Parathyroid adenoma (tissue), 2 donors: Measurements from ENCODE around the gene ZP1.

Experiments used
- H2AFZ ChIP-seq: fragments of 300-600 bp; sonication (generic); one replicate; pipeline ENCODE4 v1.7.0; 2017; ENCODE audit warnings: antibody characterized with exemption, mild to moderate bottlenecking
- H3K27ac ChIP-seq: fragments of 300-600 bp; sonication (generic); one replicate; pipeline ENCODE4 v1.7.0; 2017
- H3K27me3 ChIP-seq: fragments of 300-600 bp; sonication (generic); one replicate; pipeline ENCODE4 v1.7.0; 2017; ENCODE audit warnings: low read length; ENCODE audit not compliant: control insufficient read depth, insufficient read depth
- H3K36me3 ChIP-seq: fragments of 300-600 bp; sonication (generic); one replicate; pipeline ENCODE4 v1.7.0; 2017; ENCODE audit warnings: low read length; ENCODE audit not compliant: control insufficient read depth, insufficient read depth
- H3K4me1 ChIP-seq: fragments of 300-600 bp; sonication (generic); one replicate; pipeline ENCODE4 v1.7.0; 2017; ENCODE audit warnings: control low read depth
- H3K4me2 ChIP-seq: fragments of 300-600 bp; sonication (generic); one replicate; pipeline ENCODE4 v1.7.0; 2017; ENCODE audit warnings: low read length
- H3K4me3 ChIP-seq: fragments of 300-600 bp; sonication (generic); one replicate; pipeline ENCODE4 v1.7.0; 2017; ENCODE audit warnings: low read depth, low read length
- H3K79me2 ChIP-seq: fragments of 300-600 bp; sonication (generic); one replicate; pipeline ENCODE4 v1.7.0; 2017; ENCODE audit warnings: control low read depth
- H3K9ac ChIP-seq: fragments of 300-600 bp; sonication (generic); one replicate; pipeline ENCODE4 v1.7.0; 2017; ENCODE audit warnings: mild to moderate bottlenecking
- H3K9me3 ChIP-seq: fragments of 300-600 bp; sonication (generic); one replicate; pipeline ENCODE4 v1.7.0; 2017; ENCODE audit warnings: low read length; ENCODE audit not compliant: control insufficient read depth
- CTCF ChIP-seq: fragments of 300-600 bp; sonication (generic); IDR thresholded peaks from one replicate; pipeline ENCODE4 v1.7.0; 2017; ENCODE audit warnings: antibody characterized with exemption, mild to moderate bottlenecking
- donor health status: primary hyperparathyroidism.

Gene ZP1

GRCh38 chr11:60825118-60825517, 42.2 kb upstream of the ZP1 start:
- Histone ChIP-seq H3K9me3 (no peaks in the 10 kb centered on the region), H2AFZ (no peak overlapping the region), H3K4me1 (peaks cover 9% of the 10 kb centered on the region), H3K4me3 (no peak overlapping the region), H3K27me3 (no peaks in the 10 kb centered on the region), H3K27ac (peak overlapping the region; percentile 24), H3K4me2 (no peak overlapping the region), H3K9ac (no peak overlapping the region), H3K36me3 (no peaks in the 10 kb centered on the region), H3K79me2 (peaks cover 2% of the 10 kb centered on the region)
- TF ChIP-seq CTCF, result no peak

GRCh38 chr11:60825790-60826189, 41.6 kb upstream of the ZP1 start:
- Histone ChIP-seq H3K9ac (no peak overlapping the region), H3K27me3 (no peaks in the 10 kb centered on the region), H3K4me1 (peaks cover 12% of the 10 kb centered on the region), H3K4me3 (no peak overlapping the region), H3K9me3 (no peaks in the 10 kb centered on the region), H2AFZ (no peak overlapping the region), H3K36me3 (no peaks in the 10 kb centered on the region), H3K27ac (peak overlapping the region; percentile 24), H3K79me2 (peaks cover 2% of the 10 kb centered on the region), H3K4me2 (no peak overlapping the region)
- no peak for TF ChIP-seq CTCF

GRCh38 chr11:60830478-60831142, 36.7 kb upstream of the ZP1 start:
- Histone ChIP-seq H3K27me3 (no peaks in the 10 kb centered on the region), H3K4me3 (peak overlapping the region; percentile 27), H3K9ac (no peak overlapping the region), H3K4me1 (peaks cover 45% of the 10 kb centered on the region), H3K27ac (peak overlapping the region; percentile 100), H3K79me2 (peaks cover 2% of the 10 kb centered on the region), H3K9me3 (no peaks in the 10 kb centered on the region), H3K4me2 (no peak overlapping the region), H3K36me3 (peaks cover 1% of the 10 kb centered on the region), H2AFZ (peak overlapping the region; percentile 11)
- TF ChIP-seq CTCF, result no peak

- peak overlapping the region; percentile 27 for H3K4me3 ChIP-seq
- H3K79me2 ChIP-seq, result peaks cover 2% of the 10 kb centered on the region
- peak overlapping the region; percentile 11 for H2AFZ ChIP-seq
- TF ChIP-seq CTCF, result peak; percentile 87
- no peak overlapping the region for H3K4me2 ChIP-seq
- peaks cover 47% of the 10 kb centered on the region for H3K4me1 ChIP-seq
- no peaks in the 10 kb centered on the region for H3K27me3 ChIP-seq
- H3K36me3 ChIP-seq, result peaks cover 2% of the 10 kb centered on the region
- H3K27ac ChIP-seq, result peak overlapping the region; percentile 100
- no peaks in the 10 kb centered on the region for H3K9me3 ChIP-seq
- no peak overlapping the region for H3K9ac ChIP-seq
Observed at GRCh38 chr11:60831143-60831500, 36.2 kb upstream of the ZP1 start.

GRCh38 chr11:60831501-60832079, 35.8 kb upstream of the ZP1 start:
- Histone ChIP-seq H3K27me3 (no peaks in the 10 kb centered on the region), H3K4me3 (peak overlapping the region; percentile 27), H3K4me2 (no peak overlapping the region), H3K9me3 (no peaks in the 10 kb centered on the region), H3K4me1 (peaks cover 47% of the 10 kb centered on the region), H3K9ac (no peak overlapping the region), H3K36me3 (peaks cover 2% of the 10 kb centered on the region), H3K27ac (peak overlapping the region; percentile 100), H3K79me2 (peaks cover 2% of the 10 kb centered on the region), H2AFZ (no peak overlapping the region)
- TF ChIP-seq CTCF, result no peak
